ENCODE data around the gene IGSF5.

IGSF5 gene

DNA sequence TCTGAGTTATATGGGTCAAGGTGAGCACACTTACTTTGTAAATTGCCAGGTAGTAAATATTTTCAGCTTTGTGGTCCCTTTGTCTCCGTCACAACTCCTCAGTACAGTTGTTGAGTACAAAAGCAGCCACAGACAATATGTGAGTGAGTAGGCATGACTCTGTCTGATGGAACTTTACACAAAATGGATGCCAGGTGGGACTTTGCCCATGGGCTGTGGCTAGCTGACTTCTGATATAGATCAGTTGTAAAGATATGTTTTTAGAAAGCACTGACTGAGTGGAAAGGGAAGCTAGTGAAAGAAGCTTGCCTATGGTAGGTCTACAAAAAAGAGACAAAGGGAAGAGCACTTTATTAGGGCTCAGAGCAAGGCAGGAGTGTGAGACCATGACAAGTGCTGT is 23.1 kb upstream of the IGSF5 start:
- Histone ChIP-seq H3K36me3 (ENCODE audit: control insufficient read depth in 2 of 2, insufficient read depth in 1 of 2, low read length in 2 of 2) (no peaks in the 10 kb centered on the region), H3K4me3 (ENCODE audit: low read depth, low read length) (no peak overlapping the region), H3K27ac (ENCODE audit: extremely low read depth, low read depth, low read length) (no peak overlapping the region), H3K4me1 (ENCODE audit: control insufficient read depth, insufficient read depth, low read length) (no peaks in the 10 kb centered on the region), H3K9me3 (ENCODE audit: control insufficient read depth, insufficient read depth, low read depth, low read length) (no peaks in the 10 kb centered on the region)
- ChIA-PET POLR2A (interaction anchor here (0.7 kb wide), 1 partner anchor 341 kb away, joined by 3 read pairs; no protein-coding TSS in a partner anchor), CTCF (interaction anchor here (1.6 kb wide), 1 partner anchor 204 kb away, joined by 13 read pairs; no protein-coding TSS in a partner anchor)
- TF ChIP-seq ZNF585B (tag by site-specific recombination; IDR thresholded peaks at IDR 0.05) (no peak), ZNF350 (tag by site-specific recombination; IDR thresholded peaks at IDR 0.05) (no peak), ZNF169 (tag by site-specific recombination; IDR thresholded peaks at IDR 0.05) (no peak), ZNF341 (tag by site-specific recombination; IDR thresholded peaks at IDR 0.05; ENCODE audit: low read depth) (no peak), ZNF10 (tag by site-specific recombination; IDR thresholded peaks at IDR 0.05) (no peak), ZNF707 (tag by site-specific recombination; IDR thresholded peaks at IDR 0.05) (no peak), ZNF571 (tag by site-specific recombination; IDR thresholded peaks at IDR 0.05) (no peak), ZNF610 (tag by site-specific recombination; IDR thresholded peaks at IDR 0.05; ENCODE audit: borderline replicate concordance) (no peak)

DNA sequence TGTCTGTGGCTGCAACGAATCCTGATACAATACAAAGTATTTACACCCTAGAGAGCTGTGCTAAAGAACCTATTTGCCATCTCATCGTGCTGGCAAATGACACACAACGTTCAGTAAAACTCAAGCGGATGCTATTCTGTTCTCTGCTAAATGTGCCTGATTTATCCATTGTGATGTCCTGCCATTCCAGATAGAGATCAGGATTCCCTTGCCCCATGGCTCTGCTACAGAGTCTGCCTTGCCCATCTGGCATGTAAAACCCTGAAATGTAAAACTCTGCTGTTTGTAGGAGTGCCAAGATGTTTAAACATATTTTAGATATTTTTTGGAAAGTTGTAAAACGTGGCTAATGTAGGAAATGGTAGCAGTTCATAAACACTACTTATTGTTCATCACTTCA is 20.0 kb upstream of the IGSF5 start:
- Histone ChIP-seq H3K4me1 (ENCODE audit: control insufficient read depth, insufficient read depth, low read length) (no peaks in the 10 kb centered on the region), H3K9me3 (ENCODE audit: control insufficient read depth, insufficient read depth, low read depth, low read length) (no peaks in the 10 kb centered on the region), H3K4me3 (ENCODE audit: low read depth, low read length) (no peak overlapping the region), H3K27ac (ENCODE audit: extremely low read depth, low read depth, low read length) (no peak overlapping the region), H3K36me3 (ENCODE audit: control insufficient read depth in 2 of 2, insufficient read depth in 1 of 2, low read length in 2 of 2) (no peaks in the 10 kb centered on the region)
- ChIA-PET POLR2A (no interaction called here), CTCF (interaction anchor here (1.4 to 1.5 kb wide), 2 partner anchors 207 to 396 kb away, joined by 3 to 8 read pairs; no protein-coding TSS in a partner anchor)
- TF ChIP-seq ZBTB21 (tag by site-specific recombination; IDR thresholded peaks at IDR 0.05) = no peak
- TF ChIP-seq ZNF530 (tag by site-specific recombination; IDR thresholded peaks at IDR 0.05; ENCODE audit: low read depth) = no peak
- TF ChIP-seq, protein P1, sequence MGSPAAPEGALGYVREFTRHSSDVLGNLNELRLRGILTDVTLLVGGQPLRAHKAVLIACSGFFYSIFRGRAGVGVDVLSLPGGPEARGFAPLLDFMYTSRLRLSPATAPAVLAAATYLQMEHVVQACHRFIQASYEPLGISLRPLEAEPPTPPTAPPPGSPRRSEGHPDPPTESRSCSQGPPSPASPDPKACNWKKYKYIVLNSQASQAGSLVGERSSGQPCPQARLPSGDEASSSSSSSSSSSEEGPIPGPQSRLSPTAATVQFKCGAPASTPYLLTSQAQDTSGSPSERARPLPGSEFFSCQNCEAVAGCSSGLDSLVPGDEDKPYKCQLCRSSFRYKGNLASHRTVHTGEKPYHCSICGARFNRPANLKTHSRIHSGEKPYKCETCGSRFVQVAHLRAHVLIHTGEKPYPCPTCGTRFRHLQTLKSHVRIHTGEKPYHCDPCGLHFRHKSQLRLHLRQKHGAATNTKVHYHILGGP (tag by site-specific recombination; IDR thresholded peaks at IDR 0.05) = no peak
- no peak for TF ChIP-seq ZFP37 (tag by site-specific recombination; IDR thresholded peaks at IDR 0.05)
- no peak for TF ChIP-seq ZFP41 (tag by site-specific recombination; IDR thresholded peaks at IDR 0.05; ENCODE audit: borderline replicate concordance)
- no peak for TF ChIP-seq ZNF521 (tag by site-specific recombination; IDR thresholded peaks at IDR 0.05)
- TF ChIP-seq ZNF221 (tag by site-specific recombination; IDR thresholded peaks at IDR 0.05; ENCODE audit: borderline replicate concordance) = no peak
- TF ChIP-seq MEIS1 (CRISPR knock-in tag; IDR thresholded peaks at IDR 0.05; ENCODE audit: borderline replicate concordance) = no peak
- no peak for TF ChIP-seq ZNF202 (tag by site-specific recombination; IDR thresholded peaks at IDR 0.05; ENCODE audit: borderline replicate concordance)
- no peak for TF ChIP-seq BCL11B (tag by site-specific recombination; IDR thresholded peaks at IDR 0.05; ENCODE audit: low read depth)
- no peak for TF ChIP-seq GLIS1 (tag by site-specific recombination; IDR thresholded peaks at IDR 0.05)
- TF ChIP-seq TCF7L2 (IDR thresholded peaks at IDR 0.05; ENCODE audit: borderline replicate concordance, low read depth, low read length) = no peak
- TF ChIP-seq ZBTB1 (tag by site-specific recombination; IDR thresholded peaks at IDR 0.05) = no peak
- no peak for TF ChIP-seq ZNF585B (tag by site-specific recombination; IDR thresholded peaks at IDR 0.05)
- no peak for TF ChIP-seq PRDM1 (tag by site-specific recombination; IDR thresholded peaks at IDR 0.05)
- TF ChIP-seq ZNF169 (tag by site-specific recombination; IDR thresholded peaks at IDR 0.05) = no peak
- TF ChIP-seq, protein P2, sequence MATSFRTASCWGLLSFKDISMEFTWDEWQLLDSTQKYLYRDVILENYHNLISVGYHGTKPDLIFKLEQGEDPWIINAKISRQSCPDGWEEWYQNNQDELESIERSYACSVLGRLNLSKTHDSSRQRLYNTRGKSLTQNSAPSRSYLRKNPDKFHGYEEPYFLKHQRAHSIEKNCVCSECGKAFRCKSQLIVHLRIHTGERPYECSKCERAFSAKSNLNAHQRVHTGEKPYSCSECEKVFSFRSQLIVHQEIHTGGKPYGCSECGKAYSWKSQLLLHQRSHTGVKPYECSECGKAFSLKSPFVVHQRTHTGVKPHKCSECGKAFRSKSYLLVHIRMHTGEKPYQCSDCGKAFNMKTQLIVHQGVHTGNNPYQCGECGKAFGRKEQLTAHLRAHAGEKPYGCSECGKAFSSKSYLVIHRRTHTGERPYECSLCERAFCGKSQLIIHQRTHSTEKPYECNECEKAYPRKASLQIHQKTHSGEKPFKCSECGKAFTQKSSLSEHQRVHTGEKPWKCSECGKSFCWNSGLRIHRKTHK (tag by site-specific recombination; IDR thresholded peaks at IDR 0.05) = no peak
- TF ChIP-seq, protein P3, sequence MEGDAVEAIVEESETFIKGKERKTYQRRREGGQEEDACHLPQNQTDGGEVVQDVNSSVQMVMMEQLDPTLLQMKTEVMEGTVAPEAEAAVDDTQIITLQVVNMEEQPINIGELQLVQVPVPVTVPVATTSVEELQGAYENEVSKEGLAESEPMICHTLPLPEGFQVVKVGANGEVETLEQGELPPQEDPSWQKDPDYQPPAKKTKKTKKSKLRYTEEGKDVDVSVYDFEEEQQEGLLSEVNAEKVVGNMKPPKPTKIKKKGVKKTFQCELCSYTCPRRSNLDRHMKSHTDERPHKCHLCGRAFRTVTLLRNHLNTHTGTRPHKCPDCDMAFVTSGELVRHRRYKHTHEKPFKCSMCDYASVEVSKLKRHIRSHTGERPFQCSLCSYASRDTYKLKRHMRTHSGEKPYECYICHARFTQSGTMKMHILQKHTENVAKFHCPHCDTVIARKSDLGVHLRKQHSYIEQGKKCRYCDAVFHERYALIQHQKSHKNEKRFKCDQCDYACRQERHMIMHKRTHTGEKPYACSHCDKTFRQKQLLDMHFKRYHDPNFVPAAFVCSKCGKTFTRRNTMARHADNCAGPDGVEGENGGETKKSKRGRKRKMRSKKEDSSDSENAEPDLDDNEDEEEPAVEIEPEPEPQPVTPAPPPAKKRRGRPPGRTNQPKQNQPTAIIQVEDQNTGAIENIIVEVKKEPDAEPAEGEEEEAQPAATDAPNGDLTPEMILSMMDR (tag by site-specific recombination; IDR thresholded peaks at IDR 0.05) = no peak
